Breast epithelium (tissue), 4 donors: ENCODE data around the gene NKX2-2. TPM values are rescaled to one million over a fixed set of nuclear protein-coding genes. Genes with fewer than 3 reads are reported as not detected.

Experiments
- DNase-seq, 2 donors: peaks; one replicate each; pipeline ENCODE4 v3.0.0-alpha.2; 2019; ENCODE audit warnings: low spot score in 2 of 2
- H3K27ac ChIP-seq, 2 donors: fragments of 200-600 bp; sonication (generic) in 1 of 2; one replicate each; pipeline ENCODE4 v1.5.1; 2016 to 2019; ENCODE audit warnings: mild to moderate bottlenecking in 1 of 2
- H3K27me3 ChIP-seq, 2 donors: fragments of 200-600 bp; sonication (generic) in 1 of 2; one replicate each; pipeline versions ENCODE4 v1.5.1 to v1.6.0; 2017 to 2019; ENCODE audit warnings: control low read depth in 1 of 2, mild to moderate bottlenecking in 1 of 2
- H3K36me3 ChIP-seq: fragments of 200-600 bp; one replicate; pipeline ENCODE4 v1.5.1; 2019
- H3K4me1 ChIP-seq, 2 donors: fragments of 200-600 bp; sonication (generic); one replicate each; pipeline ENCODE4 v1.5.1; 2016 to 2019; ENCODE audit warnings: control low read depth in 1 of 2
- H3K4me3 ChIP-seq, 3 donors: fragments of 200-600 bp; sonication (generic); 1 replicate in 2 of 3; 2 replicates in 1 of 3; pipeline ENCODE4 v1.5.1; 2016 to 2019; ENCODE audit warnings: mild to moderate bottlenecking in 3 of 3, moderate library complexity in 2 of 3
- H3K9me3 ChIP-seq, 2 donors: fragments of 200-600 bp; sonication (generic) in 1 of 2; one replicate each; pipeline ENCODE4 v1.5.1; 2016 to 2019; ENCODE audit warnings: control low read depth in 1 of 2
- CTCF ChIP-seq, 3 donors: fragments of 450-650 bp; IDR thresholded peaks; one replicate each; pipeline ENCODE4 v1.5.1; 2016 to 2017; ENCODE audit warnings: antibody characterized with exemption in 3 of 3, mild to moderate bottlenecking in 3 of 3, moderate library complexity in 3 of 3
- POLR2A ChIP-seq: fragments of 450-650 bp; IDR thresholded peaks from one replicate; pipeline ENCODE4 v1.6.1; 2016; ENCODE audit warnings: antibody characterized with exemption, mild to moderate bottlenecking, moderate library complexity
- POLR2AphosphoS5 ChIP-seq, 3 donors: sonication (generic); formaldehyde crosslinking; IDR thresholded peaks; one replicate each; pipeline ENCODE4 v1.6.1; 2017; ENCODE audit warnings: antibody characterized with exemption in 3 of 3
- intact Hi-C: fragments of 100-400 bp; cut with DNase I; formaldehyde crosslinking; loops from one replicate; pipeline ENCODE4 v1.15.1; 2023; ENCODE audit warnings: low total_unique reads
- total RNA-seq, 3 donors: library from RNA; depleted of rRNA; stranded (reverse); fragments of >200 nt; gene quantifications; one replicate each; pipeline ENCODE4 v1.1.0, GENCODE V29; 2016

The NKX2-2 gene
- total RNA-seq, 3 donors from 2014 or later, result not detected

GRCh38 chr20:21555470-21556120, 41.7 kb upstream of the NKX2-2 start:
- Histone ChIP-seq H3K4me1 (no peaks in the 10 kb centered on the region), H3K27ac (no peak overlapping the region), H3K9me3 (no peaks in the 10 kb centered on the region), H3K27me3 (peaks cover 0 to 35% of the 10 kb centered on the region in 2 donors), H3K36me3 (no peaks in the 10 kb centered on the region), H3K4me3 (no peak overlapping the region)
- intact Hi-C loops, result no loop called here
- TF ChIP-seq POLR2AphosphoS5 (IDR thresholded peaks at IDR 0.05), result no peak
- no peak for TF ChIP-seq CTCF (IDR thresholded peaks at IDR 0.05)
- TF ChIP-seq POLR2A, result no peak
- no peak for DNase-seq

GRCh38 chr20:21554985-21555384, 41.1 kb upstream of the NKX2-2 start:
- no peaks in the 10 kb centered on the region for H3K4me1 ChIP-seq
- no peak overlapping the region for H3K27ac ChIP-seq
- intact Hi-C loops, result no loop called here
- H3K9me3 ChIP-seq, result no peaks in the 10 kb centered on the region
- TF ChIP-seq CTCF (IDR thresholded peaks at IDR 0.05), result no peak
- TF ChIP-seq POLR2A, result no peak
- TF ChIP-seq POLR2AphosphoS5 (IDR thresholded peaks at IDR 0.05), result no peak
- H3K27me3 ChIP-seq, result peaks cover 0 to 29% of the 10 kb centered on the region in 2 donors
- DNase-seq, result no peak
- H3K4me3 ChIP-seq, result no peak overlapping the region
- no peaks in the 10 kb centered on the region for H3K36me3 ChIP-seq

GRCh38 chr20:21554376-21554890, 40.6 kb upstream of the NKX2-2 start:
- no peak overlapping the region for H3K4me3 ChIP-seq
- intact Hi-C loops, result no loop called here
- no peaks in the 10 kb centered on the region for H3K36me3 ChIP-seq
- H3K27me3 ChIP-seq, result peaks cover 0 to 24% of the 10 kb centered on the region in 2 donors
- no peaks in the 10 kb centered on the region for H3K9me3 ChIP-seq
- TF ChIP-seq POLR2A, result no peak
- no peak for TF ChIP-seq POLR2AphosphoS5 (IDR thresholded peaks at IDR 0.05)
- TF ChIP-seq CTCF (IDR thresholded peaks at IDR 0.05), result no peak
- DNase-seq, result no peak
- no peaks in the 10 kb centered on the region for H3K4me1 ChIP-seq
- H3K27ac ChIP-seq, result no peak overlapping the region

GRCh38 chr20:21550587-21550986, 36.7 kb upstream of the NKX2-2 start:
- no peak for TF ChIP-seq CTCF (IDR thresholded peaks at IDR 0.05)
- no peak for TF ChIP-seq POLR2AphosphoS5 (IDR thresholded peaks at IDR 0.05)
- no peak for TF ChIP-seq POLR2A
- intact Hi-C loops, result no loop called here
- Histone ChIP-seq H3K36me3 (no peaks in the 10 kb centered on the region), H3K4me3 (no peak overlapping the region), H3K9me3 (no peaks in the 10 kb centered on the region), H3K27ac (no peak overlapping the region), H3K4me1 (no peaks in the 10 kb centered on the region), H3K27me3 (peaks cover 0 to 17% of the 10 kb centered on the region in 2 donors)
- no peak for DNase-seq

GRCh38 chr20:21548390-21549035, 34.6 kb upstream of the NKX2-2 start:
- intact Hi-C loops, result no loop called here
- Histone ChIP-seq H3K4me1 (no peaks in the 10 kb centered on the region), H3K9me3 (no peaks in the 10 kb centered on the region), H3K27me3 (peaks cover 0 to 3% of the 10 kb centered on the region in 2 donors), H3K27ac (no peak overlapping the region), H3K36me3 (no peaks in the 10 kb centered on the region), H3K4me3 (no peak overlapping the region)
- DNase-seq, result no peak
- TF ChIP-seq CTCF (IDR thresholded peaks at IDR 0.05) (no peak), POLR2A (no peak), POLR2AphosphoS5 (IDR thresholded peaks at IDR 0.05) (no peak)
